GM10266 (cell line): ENCODE measurements around the gene OBSCN.

Experiments
- DNase-seq: peaks from one replicate; pipeline ENCODE4 v3.0.0; 2012; ENCODE audit errors: extremely low spot score
- TF ChIP-seq, protein P1 (sequence below): IDR thresholded peaks from 2 replicates; pipeline ENCODE4 v1.5.1; 2012; ENCODE audit warnings: mild to moderate bottlenecking, low read depth; ENCODE audit not compliant: control insufficient read depth, insufficient read depth; ENCODE audit errors: missing control alignments

Gene OBSCN

DNA sequence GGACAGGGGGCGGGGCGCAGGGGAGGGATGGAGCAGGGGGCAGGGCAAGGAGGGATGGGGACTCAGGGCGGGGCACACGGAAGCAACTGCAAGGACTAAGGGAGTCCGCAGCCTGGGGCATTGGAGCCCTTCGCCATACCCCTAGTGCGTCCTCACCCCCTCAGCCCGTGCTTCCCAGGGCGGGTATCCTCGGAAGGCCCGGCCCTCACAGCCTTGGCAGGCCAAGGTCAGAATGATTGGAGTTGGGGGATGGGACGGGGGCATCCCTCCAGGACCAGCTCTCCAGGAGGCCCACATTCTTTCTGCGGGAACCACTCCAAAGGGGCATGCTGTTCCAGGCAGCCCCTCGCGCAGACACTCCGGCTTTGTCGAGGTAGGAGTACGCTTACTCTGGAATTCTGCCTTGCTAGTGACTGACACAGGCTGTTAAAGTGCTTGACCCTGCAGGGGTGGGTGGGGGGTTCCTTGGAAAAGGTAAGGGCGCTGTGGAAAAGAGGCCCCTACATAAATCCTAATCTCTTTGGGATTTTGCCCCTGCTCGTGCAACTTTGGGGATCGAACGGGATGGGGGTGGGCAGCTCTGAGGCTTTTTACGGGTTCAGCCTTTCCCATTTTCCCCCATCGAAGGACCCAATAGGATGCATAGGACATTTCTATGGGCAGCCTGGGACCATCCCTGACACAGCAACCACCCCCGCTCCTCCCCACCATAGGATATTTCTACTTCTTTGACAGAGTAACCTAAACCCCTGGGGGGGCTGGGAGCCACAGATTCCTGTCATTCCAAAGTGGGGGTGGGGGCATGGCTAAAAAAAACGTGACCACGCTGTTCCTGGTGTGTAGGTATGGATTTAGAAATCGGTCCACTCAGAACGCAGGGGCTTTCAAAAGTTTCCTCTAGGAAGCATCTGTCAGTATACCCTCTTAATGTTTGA is 199.5 kb downstream of the OBSCN start:
- DNase-seq = no peak

DNA sequence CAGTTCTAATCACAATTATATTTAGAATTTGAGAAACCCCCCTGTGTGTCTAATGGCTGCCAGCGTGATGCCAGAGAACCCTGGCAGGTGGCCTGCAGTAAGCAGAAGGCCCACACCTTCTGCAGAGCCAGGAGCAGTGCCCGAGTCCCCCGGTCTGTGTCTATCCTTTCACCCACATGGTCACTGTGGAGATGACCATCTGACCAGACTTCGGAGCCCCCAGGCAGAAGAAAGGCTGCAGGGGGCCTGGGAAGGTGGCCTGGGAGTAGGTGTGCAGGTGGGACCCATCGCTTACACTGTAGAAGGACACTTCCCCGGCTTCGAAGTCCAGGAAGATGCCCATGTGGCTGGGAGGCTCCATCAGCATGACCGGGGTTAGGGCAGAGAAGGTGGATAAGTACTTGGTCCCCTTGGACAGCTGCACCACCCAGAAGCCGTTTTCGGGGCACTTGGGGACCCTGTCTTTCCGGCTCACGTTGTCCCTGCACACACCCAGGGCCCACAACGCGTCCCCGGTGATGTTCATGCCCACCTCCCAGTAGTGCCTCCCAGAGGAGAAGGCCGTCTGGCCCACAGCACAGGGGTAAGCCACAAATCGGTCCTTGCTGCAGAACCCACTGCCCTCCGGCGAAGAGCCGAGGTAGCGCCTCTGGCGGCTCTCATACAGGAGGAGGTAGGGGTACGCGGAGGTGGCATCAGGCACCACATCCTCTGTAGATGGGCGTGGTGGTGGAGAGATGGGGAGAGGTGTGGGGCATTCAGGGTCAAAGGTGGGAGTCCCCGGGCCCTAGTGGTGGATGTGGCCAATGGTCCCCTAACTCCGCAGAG is 200.4 kb downstream of the OBSCN start:
- TF ChIP-seq, protein P1, sequence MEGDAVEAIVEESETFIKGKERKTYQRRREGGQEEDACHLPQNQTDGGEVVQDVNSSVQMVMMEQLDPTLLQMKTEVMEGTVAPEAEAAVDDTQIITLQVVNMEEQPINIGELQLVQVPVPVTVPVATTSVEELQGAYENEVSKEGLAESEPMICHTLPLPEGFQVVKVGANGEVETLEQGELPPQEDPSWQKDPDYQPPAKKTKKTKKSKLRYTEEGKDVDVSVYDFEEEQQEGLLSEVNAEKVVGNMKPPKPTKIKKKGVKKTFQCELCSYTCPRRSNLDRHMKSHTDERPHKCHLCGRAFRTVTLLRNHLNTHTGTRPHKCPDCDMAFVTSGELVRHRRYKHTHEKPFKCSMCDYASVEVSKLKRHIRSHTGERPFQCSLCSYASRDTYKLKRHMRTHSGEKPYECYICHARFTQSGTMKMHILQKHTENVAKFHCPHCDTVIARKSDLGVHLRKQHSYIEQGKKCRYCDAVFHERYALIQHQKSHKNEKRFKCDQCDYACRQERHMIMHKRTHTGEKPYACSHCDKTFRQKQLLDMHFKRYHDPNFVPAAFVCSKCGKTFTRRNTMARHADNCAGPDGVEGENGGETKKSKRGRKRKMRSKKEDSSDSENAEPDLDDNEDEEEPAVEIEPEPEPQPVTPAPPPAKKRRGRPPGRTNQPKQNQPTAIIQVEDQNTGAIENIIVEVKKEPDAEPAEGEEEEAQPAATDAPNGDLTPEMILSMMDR = no peak
- DNase-seq = no peak

More for the DNA sequence above, 199.5 kb downstream of the OBSCN start:
- TF ChIP-seq, protein P1 = no peak

DNA sequence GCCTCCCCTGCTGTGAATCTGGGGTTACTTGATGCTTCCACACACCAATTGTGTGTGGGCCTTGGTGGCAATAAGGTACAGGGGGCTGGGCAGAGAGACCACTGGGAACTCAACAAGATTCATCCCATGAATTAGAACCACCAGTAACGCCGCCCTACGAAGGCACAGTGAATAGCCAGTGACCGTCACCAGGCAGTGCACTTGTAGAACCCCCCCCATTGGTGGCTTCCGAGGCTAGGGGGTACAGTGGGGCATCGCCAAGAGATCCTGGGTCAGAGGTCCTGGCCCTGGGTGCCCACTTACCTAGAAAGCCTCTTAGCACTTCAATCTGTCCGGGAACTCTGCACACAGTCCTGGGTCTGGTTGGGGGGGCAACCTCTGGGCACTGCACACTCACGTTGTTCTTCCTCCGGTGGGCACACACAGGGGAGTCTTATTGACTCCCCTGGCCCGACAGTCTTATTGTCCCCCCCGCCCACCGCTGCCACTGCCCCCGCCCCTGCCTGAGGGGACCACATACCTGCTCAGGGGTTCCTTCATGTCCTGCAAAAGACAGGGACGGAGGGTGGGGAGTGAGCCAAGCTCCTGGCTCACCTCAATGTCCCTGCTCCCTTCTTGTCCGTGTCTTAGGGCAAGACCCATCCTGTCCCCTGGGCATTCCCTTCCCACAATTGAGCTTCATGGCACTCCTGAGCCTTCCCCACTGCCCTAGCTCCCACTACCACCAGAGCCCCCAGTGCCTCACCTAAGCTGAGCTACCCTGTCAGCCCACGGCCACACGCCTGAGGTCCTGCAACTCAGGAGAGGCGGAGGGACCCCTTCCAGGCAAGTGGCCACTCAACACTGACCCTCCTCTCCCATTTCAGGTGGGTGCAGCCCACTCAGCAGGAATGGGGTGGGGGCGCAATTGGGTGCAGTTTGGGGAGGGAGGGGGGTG is 201.3 kb downstream of the OBSCN start:
- DNase-seq = no peak
- TF ChIP-seq, protein P1 = no peak

DNA sequence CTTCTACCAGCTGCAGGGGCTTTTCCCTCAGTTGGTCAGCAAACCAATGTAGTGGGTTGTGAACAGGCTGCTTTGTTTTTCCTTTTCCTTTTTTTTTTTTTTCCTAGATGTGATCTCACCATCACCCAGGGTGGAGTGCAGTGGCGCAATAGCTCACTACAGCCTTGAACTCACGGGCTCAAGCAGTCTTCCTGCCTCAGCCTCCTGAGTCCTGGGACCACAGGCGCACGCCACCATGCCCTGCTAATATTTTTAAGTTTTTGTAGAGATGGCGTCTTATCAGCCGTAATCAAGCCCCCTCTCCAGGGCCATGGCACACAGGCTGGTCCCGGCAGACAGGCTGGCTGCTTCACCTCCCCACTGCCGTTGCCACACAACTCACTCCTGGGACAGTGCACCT is 202.2 kb downstream of the OBSCN start:
- TF ChIP-seq, protein P1 = no peak
- no peak for DNase-seq

DNA sequence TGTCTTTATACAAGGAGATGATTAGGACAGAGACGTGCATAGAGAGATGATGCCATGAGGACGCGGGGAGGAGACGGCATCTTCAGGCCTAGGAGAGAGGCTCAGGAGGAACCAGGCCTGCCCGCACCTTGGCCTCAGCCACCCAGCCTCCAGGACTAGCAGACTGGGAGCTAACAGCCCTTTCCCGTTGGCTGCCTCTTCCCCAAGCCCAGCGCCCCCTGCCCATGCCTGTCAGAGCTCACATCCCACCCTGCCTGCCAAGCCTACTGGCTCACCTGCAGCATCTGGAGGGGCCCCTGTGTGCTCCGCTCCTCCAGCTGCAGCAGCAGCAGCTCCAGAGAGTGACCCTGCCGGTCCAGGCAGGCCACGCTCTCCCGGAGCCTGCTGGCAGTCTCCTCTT is 202.8 kb downstream of the OBSCN start:
- TF ChIP-seq, protein P1 = no peak

DNA sequence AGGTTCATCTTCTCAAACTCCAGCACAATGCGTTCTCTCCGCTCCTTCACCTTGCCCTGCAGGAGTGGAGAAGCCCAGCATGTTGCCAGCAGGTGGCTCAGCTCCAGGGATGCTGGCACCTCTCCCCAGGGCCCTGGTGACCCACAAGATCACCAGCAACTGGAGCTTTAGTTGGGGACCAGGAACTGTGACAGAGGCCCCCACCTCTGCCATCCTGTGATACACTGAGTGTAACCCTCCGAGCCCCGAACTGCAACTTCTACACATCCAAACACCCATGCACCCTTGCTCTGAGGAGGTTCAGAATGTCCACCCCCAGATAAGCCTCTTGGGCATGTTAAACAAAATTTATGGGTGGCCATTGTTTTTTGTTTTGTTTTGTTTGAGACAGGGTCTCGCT is 203.3 kb downstream of the OBSCN start:
- TF ChIP-seq, protein P1 = no peak
- DNase-seq = no peak

More for the DNA sequence above, 202.8 kb downstream of the OBSCN start:
- no peak for DNase-seq
